GM23338 (cell line): ENCODE data around the gene SLC25A47. TPM values are rescaled to one million over a fixed set of nuclear protein-coding genes. Genes with fewer than 3 reads are reported as not detected.

ENCODE experiments used
- ATAC-seq: fragments of 200-7000 bp; cut with Tn5 transposase; 3 replicates; pipeline ENCODE4 v1.9.1; 2020
- DNase-seq: peaks from one replicate; pipeline ENCODE4 v3.0.0-alpha.2; 2015; ENCODE audit warnings: low spot score
- H2AFZ ChIP-seq: fragments of 200-600 bp; sonication (generic); 2 replicates; pipeline ENCODE4 v1.8.0; 2016; ENCODE audit warnings: antibody characterized with exemption, mild to moderate bottlenecking, moderate library complexity
- H3F3A ChIP-seq: fragments of 200-600 bp; sonication (generic); replicated peaks from 2 replicates; pipeline ENCODE4 v1.8.0; 2017; ENCODE audit warnings: antibody characterized with exemption, mixed run types, low read depth
- H3K27ac ChIP-seq: fragments of 200-600 bp; sonication (generic); 2 replicates; pipeline ENCODE4 v1.6.1; 2016; ENCODE audit warnings: low read depth
- H3K27me3 ChIP-seq: fragments of 200-600 bp; sonication (generic); 2 replicates; pipeline ENCODE4 v1.8.0; 2016; ENCODE audit warnings: mild to moderate bottlenecking, mixed run types, moderate library complexity; ENCODE audit not compliant: insufficient read depth
- H3K36me3 ChIP-seq: fragments of 200-600 bp; sonication (generic); 2 replicates; pipeline ENCODE4 v1.8.0; 2016; ENCODE audit warnings: mild to moderate bottlenecking; ENCODE audit not compliant: insufficient read depth
- H3K4me1 ChIP-seq: fragments of 200-600 bp; sonication (generic); 2 replicates; pipeline ENCODE4 v1.8.0; 2016; ENCODE audit warnings: mild to moderate bottlenecking, moderate library complexity; ENCODE audit not compliant: insufficient read depth
- H3K4me2 ChIP-seq: fragments of 200-600 bp; sonication (generic); 2 replicates; pipeline ENCODE4 v1.7.1; 2017; ENCODE audit warnings: mixed run types
- H3K4me3 ChIP-seq: fragments of 200-600 bp; sonication (generic); 2 replicates; pipeline ENCODE4 v1.6.1; 2016; ENCODE audit warnings: mixed run types
- H3K79me2 ChIP-seq: fragments of 200-600 bp; sonication (generic); replicated peaks from 2 replicates; pipeline ENCODE4 v1.8.0; 2017; ENCODE audit warnings: mild to moderate bottlenecking; ENCODE audit not compliant: insufficient read depth
- H3K9me2 ChIP-seq: fragments of 200-600 bp; sonication (generic); 2 replicates; pipeline ENCODE4 v1.8.0; 2017; ENCODE audit not compliant: insufficient read depth
- H4K20me1 ChIP-seq: fragments of 200-600 bp; sonication (generic); replicated peaks from 2 replicates; pipeline ENCODE4 v1.8.0; 2017; ENCODE audit warnings: mild to moderate bottlenecking; ENCODE audit not compliant: insufficient read depth
- H3K27ac Mint-ChIP-seq: 2 replicates; pipeline ENCODE4 v1.8.0; 2020; ENCODE audit warnings: inconsistent platforms, mild to moderate bottlenecking, moderate library complexity, mixed read lengths
- H3K27me3 Mint-ChIP-seq: 3 replicates; pipeline ENCODE4 v1.8.0; 2022; ENCODE audit warnings: low read depth, mild to moderate bottlenecking, moderate library complexity, mixed read lengths, inconsistent platforms; ENCODE audit not compliant: insufficient read depth, poor library complexity
- H3K36me3 Mint-ChIP-seq: 3 replicates; pipeline ENCODE4 v1.8.0; 2021; ENCODE audit warnings: low read depth, mild to moderate bottlenecking, inconsistent platforms, moderate library complexity, mixed read lengths
- H3K4me1 Mint-ChIP-seq: 3 replicates; pipeline ENCODE4 v1.8.0; 2020; ENCODE audit warnings: mild to moderate bottlenecking, inconsistent platforms, mixed read lengths
- H3K4me3 Mint-ChIP-seq: 3 replicates; pipeline ENCODE4 v1.8.0; 2021; ENCODE audit warnings: moderate library complexity, mild to moderate bottlenecking, inconsistent platforms, mixed read lengths
- H3K9me3 Mint-ChIP-seq: 3 replicates; pipeline ENCODE4 v1.8.0; 2020; ENCODE audit warnings: moderate library complexity, mild to moderate bottlenecking, inconsistent platforms, mixed read lengths
- CREB1 ChIP-seq: fragments of 250-450 bp; sonication (Bioruptor Pico); IDR thresholded peaks from 2 replicates; pipeline ENCODE4 v1.5.0; 2020; ENCODE audit warnings: low read depth, mild to moderate bottlenecking, moderate library complexity
- CTCF ChIP-seq, 2 experiments: fragments of 200-600 bp in 1 of 2; sonication (generic) in 1 of 2; conservative IDR thresholded peaks; 2 replicates each; pipeline versions ENCODE4 v1.5.1 to v1.6.1; 2016 to 2017; ENCODE audit warnings: antibody characterized with exemption in 2 of 2, low read depth in 2 of 2, mild to moderate bottlenecking in 2 of 2, moderate library complexity in 1 of 2
- ETS1 ChIP-seq: IDR thresholded peaks from 2 replicates; pipeline ENCODE4 v1.6.1; 2016; ENCODE audit warnings: antibody characterized with exemption
- EZH2 ChIP-seq: fragments of 200-600 bp; sonication (generic); IDR thresholded peaks from one replicate; pipeline ENCODE4 v1.8.0; 2017; ENCODE audit warnings: antibody characterized with exemption, mild to moderate bottlenecking, low read depth; ENCODE audit not compliant: unreplicated experiment
- EZH2phosphoT487 ChIP-seq: fragments of 200-600 bp; sonication (generic); IDR thresholded peaks from one replicate; pipeline ENCODE4 v1.8.1; 2018; ENCODE audit warnings: antibody characterized with exemption; ENCODE audit not compliant: unreplicated experiment
- JUNB ChIP-seq: IDR thresholded peaks from one replicate; pipeline ENCODE4 v1.6.1; 2016; ENCODE audit warnings: antibody characterized with exemption; ENCODE audit not compliant: unreplicated experiment
- NANOG ChIP-seq: IDR thresholded peaks from 2 replicates; pipeline ENCODE4 v1.6.1; 2016; ENCODE audit warnings: antibody characterized with exemption, borderline replicate concordance
- POLR2AphosphoS5 ChIP-seq: IDR thresholded peaks from 2 replicates; pipeline ENCODE4 v1.6.1; 2016; ENCODE audit warnings: antibody characterized with exemption, low read depth
- REST ChIP-seq: IDR thresholded peaks from one replicate; pipeline ENCODE4 v1.6.1; 2018; ENCODE audit warnings: antibody characterized with exemption; ENCODE audit not compliant: unreplicated experiment
- STAT1 ChIP-seq: IDR thresholded peaks from one replicate; pipeline ENCODE4 v1.6.1; 2016; ENCODE audit warnings: antibody characterized with exemption; ENCODE audit not compliant: unreplicated experiment
- ZNF114 ChIP-seq: fragments of 250-450 bp; sonication (Bioruptor Pico); IDR thresholded peaks from 2 replicates; pipeline ENCODE4 v1.5.0; 2020; ENCODE audit warnings: mild to moderate bottlenecking, moderate library complexity
- ZNF331 ChIP-seq: fragments of 250-450 bp; sonication (Bioruptor Pico); IDR thresholded peaks from 2 replicates; pipeline ENCODE4 v1.5.0; 2020; ENCODE audit warnings: low read depth, mild to moderate bottlenecking, moderate library complexity
- ZNF462 ChIP-seq: fragments of 250-450 bp; sonication (Bioruptor Pico); IDR thresholded peaks from 2 replicates; pipeline ENCODE4 v1.5.0; 2020; ENCODE audit warnings: mild to moderate bottlenecking, moderate library complexity
- polyA plus RNA-seq: library from polyadenylated mRNA; unstranded; fragments of >200 nt; fragmentation: Nextera tagmentation; extraction: Ambion mirVana; gene quantifications from 2 replicates; pipeline ENCODE4 v1.2.1, GENCODE V29; 2016
- total RNA-seq: library from RNA; depleted of rRNA; stranded (reverse); fragments of >200 nt; shearing (Covaris generic); gene quantifications from 2 replicates; pipeline ENCODE4 v1.2.3, GENCODE V29; 2014

SLC25A47 gene
- total and polyA plus RNA-seq, 2 experiments from 2014 or later, result not detected

- Histone ChIP-seq H4K20me1 (no peaks in the 10 kb centered on the region), H3K4me1 (no peaks in the 10 kb centered on the region), H3K27ac (no peak overlapping the region), H3K9me2 (no peaks in the 10 kb centered on the region), H3K27me3 (no peaks in the 10 kb centered on the region), H3K4me3 (no peak overlapping the region), H3K36me3 (no peaks in the 10 kb centered on the region), H3K4me2 (no peak overlapping the region), H3F3A (no peaks in the 10 kb centered on the region; the same call in 1 of the 2 replicates), H3K79me2 (no peaks in the 10 kb centered on the region), H2AFZ (no peak overlapping the region)
- peaks cover 14% of the 10 kb centered on the region for H3K27me3 Mint-ChIP-seq
- ATAC-seq (no peak), DNase-seq (no peak)
- no peak overlapping the region for H3K27ac Mint-ChIP-seq
- TF ChIP-seq POLR2AphosphoS5 (no peak), JUNB (no peak), CREB1 (CRISPR knock-in tag) (no peak), ZNF331 (no peak), EZH2 (no peak), ZNF114 (CRISPR knock-in tag) (no peak), ZNF462 (CRISPR knock-in tag) (no peak), STAT1 (no peak), EZH2phosphoT487 (no peak), ETS1 (no peak), REST (no peak), NANOG (no peak), CTCF (conservative IDR thresholded peaks at IDR 0.05; ENCODE audit: low read depth in 2 of 2) (no peak)
- peaks cover 3% of the 10 kb centered on the region; the same call in 2 of the 3 replicates for H3K4me1 Mint-ChIP-seq
- no peaks in the 10 kb centered on the region for H3K9me3 Mint-ChIP-seq
- no peaks in the 10 kb centered on the region; the same call in 2 of the 3 replicates for H3K36me3 Mint-ChIP-seq
- H3K4me3 Mint-ChIP-seq, result no peak overlapping the region
These were observed 2.8 kb upstream of the SLC25A47 start for GRCh38 chr14:100320157-100320856.
